Measurements from ENCODE around the gene PCDHB13.
"Not testable (repeated sequence)": the region's sequence is repeated elsewhere in the genome, so short reads cannot be mapped to it uniquely, and the experiment has no call there.

PCDHB13 gene

GRCh38 chr5:141201646-141202045, 12.1 kb upstream of the PCDHB13 start:
- DNase-seq (ENCODE audit: low read depth in 2 of 2) = not testable (repeated sequence)

- no peak for DNase-seq (ENCODE audit: low read depth in 2 of 2)
Observed at GRCh38 chr5:141208478-141208877, 5.2 kb upstream of the PCDHB13 start, which contains the start of gene PCDHB12. Gene PCDHB12 (plus strand): TSS chr5:141208719. CDS start chr5:141208908, 189 bp downstream.

- not testable (repeated sequence) for DNase-seq (ENCODE audit: low read depth in 2 of 2)
Observed at GRCh38 chr5:141210281-141210680, 3.4 kb upstream of the PCDHB13 start.

- not testable (repeated sequence) for DNase-seq (ENCODE audit: low read depth in 2 of 2)
Observed at GRCh38 chr5:141210849-141211248, 2.9 kb upstream of the PCDHB13 start.

- DNase-seq (ENCODE audit: low read depth in 2 of 2) = not testable (repeated sequence)
Observed at GRCh38 chr5:141214583-141214982, 864 bp downstream of the PCDHB13 start.

- not testable (repeated sequence) for DNase-seq (ENCODE audit: low read depth in 2 of 2)
Observed at GRCh38 chr5:141215504-141215903, 1.8 kb downstream of the PCDHB13 start.

- not testable (repeated sequence) for DNase-seq (ENCODE audit: low read depth in 2 of 2)
Observed at GRCh38 chr5:141216035-141216434, 2.3 kb downstream of the PCDHB13 start.

GRCh38 chr5:141223112-141223783, 9.5 kb downstream of the PCDHB13 start, which contains the start of gene PCDHB14:
Gene PCDHB14 (plus strand): TSS chr5:141223343. CDS start chr5:141223506, 163 bp downstream.
- DNase-seq (ENCODE audit: low read depth in 2 of 2) = no peak

- DNase-seq (ENCODE audit: low read depth in 2 of 2) = not testable (repeated sequence)
Observed at GRCh38 chr5:141224844-141225243, 11.1 kb downstream of the PCDHB13 start.

- DNase-seq (ENCODE audit: low read depth in 2 of 2) = not testable (repeated sequence)
Observed at GRCh38 chr5:141225421-141225820, 11.7 kb downstream of the PCDHB13 start.

GRCh38 chr5:141234109-141234667, 20.5 kb downstream of the PCDHB13 start:
- DNase-seq (ENCODE audit: low read depth in 2 of 2) = no peak

- DNase-seq (ENCODE audit: low read depth in 2 of 2) = not testable (repeated sequence)
Observed at GRCh38 chr5:141235922-141236321, 22.2 kb downstream of the PCDHB13 start.

GRCh38 chr5:141236516-141237313, 23.0 kb downstream of the PCDHB13 start:
- DNase-seq (ENCODE audit: low read depth in 2 of 2) = no peak

GRCh38 chr5:141241496-141241895, 27.8 kb downstream of the PCDHB13 start:
- DNase-seq (ENCODE audit: low read depth in 2 of 2) = no peak

- DNase-seq (ENCODE audit: low read depth in 2 of 2) = no peak
Observed at GRCh38 chr5:141245250-141245717, 31.6 kb downstream of the PCDHB13 start, which contains the start of gene PCDHB15. Gene PCDHB15 (plus strand): TSS chr5:141245395. CDS start chr5:141245579, 184 bp downstream.

GRCh38 chr5:141246971-141247370, 33.3 kb downstream of the PCDHB13 start:
- not testable (repeated sequence) for DNase-seq (ENCODE audit: low read depth in 2 of 2)

GRCh38 chr5:141247434-141247833, 33.7 kb downstream of the PCDHB13 start:
- DNase-seq (ENCODE audit: low read depth in 2 of 2) = not testable (repeated sequence)

- DNase-seq (ENCODE audit: low read depth in 2 of 2) = no peak
Observed at GRCh38 chr5:141250576-141250975, 36.9 kb downstream of the PCDHB13 start.

- no peak for DNase-seq (ENCODE audit: low read depth in 2 of 2)
Observed at GRCh38 chr5:141258464-141258863, 44.7 kb downstream of the PCDHB13 start.

- DNase-seq (ENCODE audit: low read depth in 2 of 2) = no peak
Observed at GRCh38 chr5:141258948-141259347, 45.2 kb downstream of the PCDHB13 start.

- no peak for DNase-seq (ENCODE audit: low read depth in 2 of 2)
Observed at GRCh38 chr5:141260458-141261237, 46.9 kb downstream of the PCDHB13 start.

- DNase-seq (ENCODE audit: low read depth in 2 of 2) = no peak
Observed at GRCh38 chr5:141261238-141261546, 47.5 kb downstream of the PCDHB13 start.
